HepG2 (cell line): Measurements from ENCODE around the gene FOXS1.

Source experiments
- EP300 ChIP-seq, 3 experiments: sonication (generic) in 1 of 3; formaldehyde crosslinking in 1 of 3; IDR thresholded peaks; 2 replicates each; pipeline versions ENCODE4 v1.5.1 to v1.6.1; 2011 to 2020; ENCODE audit warnings: low read depth in 2 of 3, low read length in 2 of 3, borderline replicate concordance in 1 of 3, improper control_type of control experiment in 1 of 3, mild to moderate bottlenecking in 1 of 3, missing genetic modification reagents in 1 of 3, moderate library complexity in 1 of 3
- GTF2F1 ChIP-seq: fragments of 150-350 bp; IDR thresholded peaks from 2 replicates; pipeline ENCODE4 v1.6.1; 2014; ENCODE audit warnings: low read length
- TF ChIP-seq, protein P1 (sequence below): sonication (generic); formaldehyde crosslinking; IDR thresholded peaks from 2 replicates; pipeline ENCODE4 v1.5.0; 2020; ENCODE audit warnings: mild to moderate bottlenecking, missing genetic modification reagents, moderate library complexity

DNA sequence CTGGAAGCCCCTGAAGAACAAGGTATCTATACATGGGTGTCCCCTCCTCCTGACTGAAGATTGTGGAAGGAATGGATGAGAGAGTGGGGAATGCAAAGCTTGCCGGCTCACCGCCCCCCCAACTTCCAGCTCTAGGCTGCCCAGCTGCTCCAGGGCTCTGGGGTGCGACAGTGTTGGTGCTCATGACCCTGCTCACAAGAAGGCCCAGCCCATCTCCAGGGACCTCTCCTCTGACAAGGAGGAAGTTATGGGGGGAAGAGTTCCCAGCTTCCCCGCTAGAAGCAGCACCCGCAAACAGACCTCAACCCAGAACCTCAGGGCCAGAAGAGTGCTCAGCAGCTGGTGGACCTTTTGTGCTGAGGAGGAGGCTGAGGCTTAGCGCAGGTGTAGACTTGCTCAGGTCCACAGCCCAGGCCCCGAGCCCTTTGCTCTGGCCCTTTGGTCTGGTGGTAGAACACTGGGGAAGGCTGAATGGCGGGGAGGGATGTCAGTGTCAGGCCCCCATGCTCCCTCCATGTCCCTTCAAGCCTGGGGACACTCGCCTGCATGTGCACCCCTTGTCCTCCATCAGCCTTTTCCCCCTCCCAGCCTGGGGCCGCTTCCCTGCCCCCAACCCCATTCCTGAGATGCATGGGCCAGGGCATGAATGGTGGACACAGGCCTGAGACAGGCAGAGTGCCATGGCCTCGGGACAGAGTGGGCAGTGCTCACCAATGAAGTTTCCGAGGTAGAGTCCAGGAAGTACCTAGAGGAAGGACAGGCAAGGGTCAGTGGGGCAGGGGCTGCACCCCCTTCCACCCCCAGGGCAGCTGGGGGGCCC is 23.7 kb upstream of the FOXS1 start:
- TF ChIP-seq, protein P1, sequence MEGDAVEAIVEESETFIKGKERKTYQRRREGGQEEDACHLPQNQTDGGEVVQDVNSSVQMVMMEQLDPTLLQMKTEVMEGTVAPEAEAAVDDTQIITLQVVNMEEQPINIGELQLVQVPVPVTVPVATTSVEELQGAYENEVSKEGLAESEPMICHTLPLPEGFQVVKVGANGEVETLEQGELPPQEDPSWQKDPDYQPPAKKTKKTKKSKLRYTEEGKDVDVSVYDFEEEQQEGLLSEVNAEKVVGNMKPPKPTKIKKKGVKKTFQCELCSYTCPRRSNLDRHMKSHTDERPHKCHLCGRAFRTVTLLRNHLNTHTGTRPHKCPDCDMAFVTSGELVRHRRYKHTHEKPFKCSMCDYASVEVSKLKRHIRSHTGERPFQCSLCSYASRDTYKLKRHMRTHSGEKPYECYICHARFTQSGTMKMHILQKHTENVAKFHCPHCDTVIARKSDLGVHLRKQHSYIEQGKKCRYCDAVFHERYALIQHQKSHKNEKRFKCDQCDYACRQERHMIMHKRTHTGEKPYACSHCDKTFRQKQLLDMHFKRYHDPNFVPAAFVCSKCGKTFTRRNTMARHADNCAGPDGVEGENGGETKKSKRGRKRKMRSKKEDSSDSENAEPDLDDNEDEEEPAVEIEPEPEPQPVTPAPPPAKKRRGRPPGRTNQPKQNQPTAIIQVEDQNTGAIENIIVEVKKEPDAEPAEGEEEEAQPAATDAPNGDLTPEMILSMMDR (CRISPR knock-in tag) = no peak
- TF ChIP-seq GTF2F1 (no peak), EP300 (IDR thresholded peaks at IDR 0.05; ENCODE audit: low read depth in 2 of 2, low read length in 2 of 2) (no peak), EP300 (CRISPR knock-in tag; IDR thresholded peaks at IDR 0.05; ENCODE audit: borderline replicate concordance) (no peak)
